ENCODE measurements around the gene PRPF39.
"Not testable (repeated sequence)": the region's sequence is repeated elsewhere in the genome, so short reads cannot be mapped to it uniquely, and the experiment has no call there.

Gene PRPF39

GRCh38 chr14:45136399-45136798 is 52.5 kb downstream of the PRPF39 start:
- DNase-seq: peak in 1 of 56 donors; percentile 34

- DNase-seq: no peak
Observed at GRCh38 chr14:45140661-45141187, 56.8 kb downstream of the PRPF39 start.

- not testable (repeated sequence) for DNase-seq
Observed at GRCh38 chr14:45142083-45142482, 58.2 kb downstream of the PRPF39 start.

- no peak for DNase-seq
Observed at GRCh38 chr14:45144658-45145057, 60.7 kb downstream of the PRPF39 start.

GRCh38 chr14:45145214-45145613 is 61.3 kb downstream of the PRPF39 start:
- DNase-seq: no peak

GRCh38 chr14:45149602-45150001 is 65.7 kb downstream of the PRPF39 start:
- no peak for DNase-seq

GRCh38 chr14:45150386-45150890 is 66.5 kb downstream of the PRPF39 start:
- no peak for DNase-seq

- no peak for DNase-seq
Observed at GRCh38 chr14:45156067-45156466, 72.2 kb downstream of the PRPF39 start.
